ENCODE data around the gene SFXN2.
"Not testable (repeated sequence)": the region's sequence is repeated elsewhere in the genome, so short reads cannot be mapped to it uniquely, and the experiment has no call there.

SFXN2 gene

DNA sequence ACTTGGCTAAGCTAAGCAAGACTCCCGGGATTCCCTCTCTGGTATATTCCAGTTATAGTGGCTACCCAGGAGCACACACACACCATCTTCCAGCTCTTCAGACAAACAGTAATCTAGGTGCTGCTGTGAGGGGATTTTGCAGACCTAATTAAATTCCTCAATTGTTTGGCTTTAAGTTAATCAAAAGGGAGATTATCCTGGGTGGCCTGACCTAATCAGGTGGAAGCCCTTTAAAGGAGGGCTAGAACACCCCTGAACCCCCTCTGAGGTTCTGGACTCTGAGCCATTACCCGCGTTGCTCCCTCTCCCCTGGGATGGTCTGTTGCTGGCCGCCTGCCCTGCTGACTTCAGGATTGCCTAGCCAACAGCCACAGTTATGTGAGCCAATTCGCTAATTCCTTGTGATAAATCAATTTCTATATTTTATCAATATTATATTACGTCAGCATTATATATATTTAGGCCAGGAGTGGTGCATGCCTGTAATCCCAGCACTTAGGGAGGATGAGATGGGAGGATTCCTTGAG, 6.4 kb downstream of the SFXN2 start:
- DNase-seq (ENCODE audit: low read depth): no peak

DNA sequence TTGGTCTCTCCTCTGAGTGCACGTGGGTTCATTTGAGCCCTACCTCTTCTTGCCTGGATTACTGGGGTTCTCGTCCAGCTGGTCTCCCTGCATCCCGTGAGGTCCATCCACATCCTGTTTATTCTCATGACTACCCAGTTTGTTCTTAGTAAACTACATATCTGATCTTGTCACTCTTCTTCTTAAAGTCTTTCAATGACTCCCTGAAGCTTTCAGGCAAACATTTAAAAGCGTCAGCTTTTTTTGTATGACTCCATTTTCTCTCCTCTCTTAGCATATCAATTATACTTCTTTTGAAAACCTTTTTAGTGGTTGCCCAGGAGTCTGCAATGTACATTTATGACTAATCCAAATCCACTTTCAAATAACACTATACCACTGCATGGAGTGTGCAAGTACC, 7.5 kb downstream of the SFXN2 start:
- DNase-seq (ENCODE audit: low read depth): no peak

DNA sequence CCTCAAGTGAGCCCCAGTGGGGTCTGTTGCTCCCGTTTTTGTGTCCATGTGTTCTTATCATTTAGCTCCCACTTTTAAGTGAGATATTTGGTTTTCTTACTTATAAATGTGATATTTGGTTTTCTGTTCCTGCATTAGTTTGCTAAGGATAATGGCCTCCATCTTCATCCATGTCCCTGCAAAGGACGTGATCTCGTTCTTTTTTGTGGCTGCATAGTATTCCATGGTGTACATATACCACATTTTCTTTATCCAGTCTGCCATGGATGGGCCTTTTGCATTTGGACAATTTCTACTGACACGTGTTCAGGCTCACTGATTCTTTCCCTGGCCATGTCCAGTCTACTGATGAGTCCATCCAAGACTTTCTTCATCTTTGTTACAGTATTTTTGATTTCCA, 9.6 kb downstream of the SFXN2 start:
- no peak for DNase-seq (ENCODE audit: low read depth)

DNA sequence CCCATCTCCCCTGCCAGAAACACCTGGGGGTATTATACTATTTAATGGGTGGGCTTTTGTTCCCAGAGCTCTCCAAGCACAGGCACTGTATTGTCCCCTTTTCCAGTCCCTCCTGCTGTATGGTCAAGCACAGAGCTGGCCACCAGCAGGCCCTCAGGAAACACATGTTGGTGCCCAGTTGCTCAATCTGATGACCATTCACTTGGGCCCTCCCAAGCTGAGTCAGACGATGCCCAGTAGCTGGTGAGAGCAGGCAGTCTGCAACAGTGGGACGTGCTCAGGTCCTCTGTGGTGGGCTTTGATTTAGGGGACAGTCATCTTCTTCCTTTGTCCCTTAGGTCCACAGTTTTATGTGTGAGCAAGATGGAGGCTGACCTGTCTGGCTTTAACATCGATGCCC, 11.8 kb downstream of the SFXN2 start:
- no peak for DNase-seq (ENCODE audit: low read depth)

DNA sequence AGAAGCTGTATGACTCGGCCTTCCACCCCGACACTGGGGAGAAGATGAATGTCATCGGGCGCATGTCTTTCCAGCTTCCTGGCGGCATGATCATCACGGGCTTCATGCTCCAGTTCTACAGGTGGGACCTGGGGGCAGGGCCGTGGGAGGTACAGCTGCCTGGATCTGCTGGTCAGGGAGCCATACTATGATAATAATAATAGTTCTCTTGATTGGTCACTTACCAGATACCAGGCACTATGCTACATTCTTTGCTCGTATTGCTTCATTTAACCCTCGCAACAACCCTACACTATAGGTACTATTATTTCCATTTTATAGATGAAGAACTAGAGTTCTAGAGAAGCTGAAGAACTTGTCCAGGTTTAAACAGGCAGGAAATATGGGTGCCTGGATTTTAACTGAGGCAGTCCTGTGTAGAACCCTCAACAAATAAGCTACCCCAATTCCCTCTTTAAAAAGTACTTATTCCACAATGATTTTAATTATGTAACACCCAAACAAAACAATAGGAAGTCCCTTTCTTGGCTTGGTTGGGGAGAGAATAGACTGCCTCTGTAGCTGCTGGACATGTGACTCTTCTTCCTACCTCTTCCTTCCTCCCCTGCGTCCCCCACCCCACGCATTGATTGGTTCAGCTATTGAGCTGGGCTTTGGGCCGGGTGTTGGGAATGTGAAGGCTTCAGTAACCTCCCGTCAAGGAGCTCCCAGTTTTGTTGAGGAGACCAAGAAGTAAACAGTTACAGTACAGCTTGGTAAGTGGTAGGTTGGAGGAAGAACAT, 12.8 kb downstream of the SFXN2 start:
- no peak for DNase-seq (ENCODE audit: low read depth)

DNA sequence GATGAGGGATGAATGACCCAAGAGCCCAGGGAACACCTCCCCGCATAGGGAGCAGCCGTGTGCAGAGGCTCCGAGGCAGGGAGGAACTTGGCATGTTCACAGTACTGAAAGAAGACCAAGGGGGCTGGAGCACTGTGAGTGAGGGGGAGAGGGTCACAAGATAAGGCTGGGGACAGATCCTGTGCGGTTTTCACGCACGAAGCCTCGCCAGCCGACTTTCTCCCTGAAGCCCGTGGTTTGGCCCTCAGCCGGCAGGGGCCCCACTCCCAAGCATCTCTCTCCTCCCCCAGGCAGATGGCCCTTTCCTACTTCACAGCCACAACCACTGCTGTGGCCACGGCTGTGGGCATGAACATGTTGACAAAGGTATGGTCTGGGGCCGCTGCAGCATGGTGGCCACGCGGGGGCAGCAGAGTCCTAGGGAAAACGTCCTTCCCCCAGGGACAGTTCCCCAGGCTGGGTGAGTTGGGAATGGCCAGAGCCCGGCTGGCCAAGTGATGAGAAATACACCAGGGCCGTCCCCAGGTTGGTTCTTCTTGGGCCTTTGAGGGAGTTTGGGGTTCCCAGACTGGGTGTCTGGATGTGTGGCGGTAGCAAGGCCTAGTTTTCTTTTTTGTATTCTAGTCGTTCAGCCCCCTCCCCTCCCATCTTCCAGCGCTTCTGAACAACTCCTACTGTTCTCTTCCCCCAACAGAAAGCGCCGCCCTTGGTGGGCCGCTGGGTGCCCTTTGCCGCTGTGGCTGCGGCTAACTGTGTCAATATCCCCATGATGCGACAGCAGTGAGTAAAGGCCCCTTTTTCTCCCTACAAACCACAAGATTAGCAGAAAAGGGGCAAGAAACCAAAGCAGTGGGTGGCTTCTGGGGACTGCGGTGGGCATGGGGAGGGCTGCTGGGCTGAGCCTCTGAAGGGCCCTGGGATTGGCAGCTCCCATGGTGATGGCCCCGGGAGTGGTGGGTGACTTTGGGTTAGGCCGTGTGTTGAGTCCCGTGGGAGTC, 14.9 kb downstream of the SFXN2 start:
- peak; percentile 37 for DNase-seq (ENCODE audit: low read depth)

DNA sequence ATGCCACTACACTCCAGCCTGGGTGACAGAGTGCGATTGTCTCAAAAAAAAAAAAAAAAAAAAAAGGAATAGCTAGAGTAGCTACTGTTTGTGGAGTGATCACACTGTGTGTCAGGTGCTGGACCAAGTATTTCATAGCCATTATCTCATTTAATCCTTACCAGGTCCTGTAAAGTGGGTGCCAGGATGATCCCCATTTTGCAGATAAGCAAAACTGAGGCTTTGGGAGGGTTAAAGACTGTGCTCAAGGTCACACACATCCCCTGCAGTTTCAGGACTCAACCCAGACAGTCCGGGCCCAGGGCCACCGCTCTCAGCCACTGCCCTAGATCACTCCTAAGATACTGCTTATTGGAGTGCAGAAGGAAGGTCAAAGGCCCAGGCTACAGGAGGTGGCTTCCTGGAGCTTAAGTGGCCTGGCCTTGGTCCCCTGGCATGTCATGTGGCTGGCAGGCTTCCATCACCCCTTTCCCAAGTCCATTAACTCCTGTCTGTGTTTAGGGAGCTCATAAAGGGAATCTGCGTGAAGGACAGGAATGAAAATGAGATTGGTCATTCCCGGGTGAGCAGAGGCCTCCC, 16.9 kb downstream of the SFXN2 start:
- DNase-seq (ENCODE audit: low read depth): no peak

DNA sequence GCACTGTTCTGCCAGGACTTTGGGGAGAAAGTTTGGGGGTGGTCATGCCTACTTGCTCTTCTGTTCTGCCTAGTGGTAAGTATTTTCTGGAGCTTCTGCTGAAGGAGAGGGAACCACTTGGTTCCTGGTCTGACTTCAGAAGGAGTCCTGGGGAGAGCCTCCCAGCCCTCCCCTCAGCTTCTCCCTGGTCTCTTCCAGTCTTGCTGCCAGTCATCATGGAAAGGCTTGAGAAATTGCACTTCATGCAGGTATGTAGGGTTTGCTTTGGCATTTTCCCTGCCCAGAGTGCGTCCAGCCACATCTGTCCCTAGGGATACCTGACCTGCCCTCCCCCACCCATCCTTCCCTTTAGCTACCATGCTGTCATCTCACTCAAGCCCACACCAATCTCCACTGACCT, 18.2 kb downstream of the SFXN2 start:
- no peak for DNase-seq (ENCODE audit: low read depth)

DNA sequence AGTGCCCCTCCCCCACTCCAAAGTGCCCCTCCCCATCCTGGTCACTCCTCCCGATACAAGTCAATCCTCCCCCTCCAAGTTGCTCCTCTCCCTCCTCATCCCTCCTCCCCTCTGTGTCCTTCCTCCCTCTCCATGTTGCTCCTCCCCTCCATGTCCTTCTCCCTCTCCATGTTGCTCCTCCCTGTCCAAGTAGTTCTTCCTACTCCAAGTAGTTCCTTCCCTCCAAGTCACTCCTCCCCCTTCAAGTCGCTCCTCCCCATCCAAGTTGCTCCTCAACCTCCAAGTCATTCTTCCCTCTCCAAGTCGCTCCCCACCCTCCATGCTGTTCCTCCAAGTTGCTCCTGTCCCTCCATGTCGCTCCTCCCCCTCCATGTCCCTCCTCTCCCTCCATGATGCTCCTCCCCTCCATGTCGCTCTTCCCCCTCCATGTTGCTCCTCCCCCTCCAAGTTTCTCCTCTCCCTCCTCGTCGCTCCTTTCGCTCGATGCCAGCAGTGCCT, 20.7 kb downstream of the SFXN2 start:
- DNase-seq (ENCODE audit: low read depth): no peak

DNA sequence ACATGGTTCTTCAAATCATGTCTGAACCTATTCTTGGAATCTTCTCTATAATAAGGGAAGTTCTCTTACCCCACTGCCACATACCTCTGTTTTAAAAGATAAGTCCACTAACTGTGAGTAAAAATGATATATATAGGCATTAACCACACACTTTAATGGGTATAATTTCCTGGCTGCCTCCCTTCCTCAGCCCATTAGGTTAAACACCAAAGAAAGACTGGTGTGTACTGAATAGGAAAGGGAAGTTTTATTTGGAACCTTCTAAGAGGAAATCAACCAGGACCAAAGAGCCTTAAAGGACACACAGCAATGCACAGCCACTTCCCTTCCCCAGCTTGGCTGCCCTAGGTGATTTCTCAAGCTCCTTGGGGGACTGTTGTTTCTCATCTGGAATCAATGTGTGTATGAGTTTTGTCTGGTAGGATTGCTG, 24.3 kb downstream of the SFXN2 start:
- no peak for DNase-seq (ENCODE audit: low read depth)

DNA sequence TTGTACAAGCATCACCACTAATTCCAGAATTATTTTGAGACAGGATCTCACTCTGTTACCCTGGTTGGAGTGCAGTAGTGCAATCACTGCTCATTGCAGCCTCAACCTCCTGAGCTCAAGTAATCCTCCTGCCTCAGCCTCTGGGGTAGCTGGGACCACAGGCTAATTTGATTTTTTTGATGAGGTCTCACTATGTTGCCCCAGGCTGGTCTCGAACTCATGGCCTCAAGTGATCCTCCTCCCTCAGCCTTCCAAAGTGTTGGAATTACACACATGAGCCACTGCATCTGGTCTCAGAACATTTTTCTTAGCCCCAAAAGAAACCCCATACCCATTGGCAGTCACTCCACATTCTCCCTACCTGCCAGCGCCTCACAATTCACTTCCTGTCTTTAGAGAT, 25.8 kb downstream of the SFXN2 start:
- DNase-seq (ENCODE audit: low read depth): no peak

DNA sequence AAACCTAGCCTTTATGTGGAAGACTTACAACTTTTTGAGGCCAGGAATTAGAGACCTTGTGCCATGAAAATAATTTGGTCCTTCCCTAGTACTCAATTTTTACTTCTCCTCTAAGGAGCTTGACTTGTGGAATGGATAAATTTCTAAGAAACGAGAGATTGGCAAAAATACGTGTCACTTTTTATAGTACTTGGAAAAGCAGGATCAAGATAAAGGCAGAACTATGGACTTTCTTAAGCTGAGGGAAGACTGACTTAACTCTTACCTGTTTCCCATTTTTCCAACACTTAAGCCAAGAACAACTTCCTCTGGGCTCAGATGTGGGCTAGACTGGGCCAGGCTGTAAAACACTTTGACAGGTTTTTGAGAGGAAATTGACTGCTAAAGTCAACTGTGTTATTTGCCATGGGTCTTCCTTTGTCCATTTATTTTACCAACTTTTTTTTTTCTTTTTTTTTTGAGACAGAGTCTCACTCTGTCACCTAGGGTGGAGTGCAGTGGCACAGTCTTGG, 27.3 kb downstream of the SFXN2 start:
- DNase-seq (ENCODE audit: low read depth): no peak

DNA sequence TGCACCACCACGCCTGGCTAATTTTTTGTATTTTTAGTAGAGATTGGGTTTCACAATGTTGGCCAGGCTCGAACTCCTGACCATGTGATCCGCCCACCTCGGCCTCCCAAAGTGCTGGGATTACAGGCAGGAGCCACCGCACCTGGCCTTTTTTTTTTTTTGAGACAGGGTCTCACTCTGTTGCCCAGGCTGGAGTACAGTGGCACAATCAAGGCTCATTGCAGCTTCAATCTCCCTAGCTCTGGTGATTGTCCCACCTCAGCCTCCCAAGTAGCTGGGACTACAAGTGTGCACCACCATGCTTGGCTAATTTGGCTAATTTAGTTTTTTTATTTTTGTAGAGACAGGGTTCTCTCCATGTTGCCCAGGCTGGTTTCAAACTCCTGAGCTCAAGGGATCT, 27.9 kb downstream of the SFXN2 start:
- not testable (repeated sequence) for DNase-seq (ENCODE audit: low read depth)

DNA sequence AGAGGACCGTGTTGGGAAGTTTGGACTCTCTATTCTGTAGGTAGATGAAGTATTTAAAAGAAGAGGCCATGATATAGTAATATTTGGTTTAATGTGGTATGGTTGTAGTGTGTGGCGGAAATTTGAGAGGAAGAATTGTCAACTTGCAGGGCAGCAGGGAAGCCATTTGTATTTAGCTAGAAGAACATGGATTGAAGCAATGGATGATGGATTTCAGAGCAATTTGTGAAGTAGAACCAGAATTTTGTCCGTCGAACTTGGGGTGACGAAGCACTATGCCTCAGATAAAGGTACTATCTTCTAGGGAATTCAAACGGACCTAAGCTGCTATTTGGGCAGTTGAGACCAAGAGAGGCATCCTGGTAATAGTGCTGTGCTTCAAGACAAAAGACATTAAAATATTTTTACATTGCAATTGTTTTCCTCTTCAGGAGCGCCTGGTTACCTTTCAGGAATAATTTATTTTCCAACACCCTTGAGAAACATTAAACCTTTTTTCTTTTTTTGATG, 28.7 kb downstream of the SFXN2 start:
- no peak for DNase-seq (ENCODE audit: low read depth)

DNA sequence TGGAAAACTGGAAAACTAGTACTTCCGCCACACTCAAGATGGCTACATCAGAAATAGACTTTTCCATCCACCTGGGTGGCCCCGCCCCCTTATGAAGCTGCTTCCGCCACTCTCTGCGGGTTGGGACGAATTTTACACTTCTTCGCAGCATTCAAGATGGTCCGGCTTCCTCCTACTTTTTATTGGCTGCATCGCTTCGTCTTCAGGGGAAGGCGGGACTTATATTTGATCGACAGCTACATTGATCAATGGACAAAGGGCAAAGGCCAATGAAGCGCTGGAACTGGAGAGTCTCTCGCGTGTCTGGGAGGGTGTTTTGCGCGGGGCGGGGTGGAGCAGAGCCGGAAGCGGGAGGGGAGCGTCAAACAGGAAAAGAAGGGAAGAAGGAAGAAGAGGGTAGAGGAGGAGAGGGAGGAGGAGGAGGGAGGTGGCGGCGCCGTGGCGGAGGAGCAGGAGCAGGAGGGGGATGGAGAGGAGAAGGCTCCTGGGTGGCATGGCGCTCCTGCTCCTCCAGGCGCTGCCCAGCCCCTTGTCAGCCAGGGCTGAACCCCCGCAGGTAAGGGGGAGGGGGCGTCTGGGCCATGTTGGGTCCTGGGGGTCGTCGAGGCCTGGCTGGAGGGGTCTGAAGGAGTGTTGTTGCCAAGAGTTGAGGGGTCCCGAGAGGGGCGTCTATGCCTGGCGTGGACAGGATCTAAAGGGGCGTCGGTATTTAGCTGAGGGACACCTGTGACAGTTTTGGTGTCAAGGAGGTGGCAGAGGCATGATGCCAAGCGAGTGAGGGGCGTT, 29.3 kb downstream of the SFXN2 start, which contains the start of gene WBP1L:
Gene WBP1L, plus strand, starts transcription at position 361 of the 786 bp plus-strand sequence. Its CDS starts 106 bp downstream, at position 467.
- DNase-seq (ENCODE audit: low read depth): peak; percentile 88

DNA sequence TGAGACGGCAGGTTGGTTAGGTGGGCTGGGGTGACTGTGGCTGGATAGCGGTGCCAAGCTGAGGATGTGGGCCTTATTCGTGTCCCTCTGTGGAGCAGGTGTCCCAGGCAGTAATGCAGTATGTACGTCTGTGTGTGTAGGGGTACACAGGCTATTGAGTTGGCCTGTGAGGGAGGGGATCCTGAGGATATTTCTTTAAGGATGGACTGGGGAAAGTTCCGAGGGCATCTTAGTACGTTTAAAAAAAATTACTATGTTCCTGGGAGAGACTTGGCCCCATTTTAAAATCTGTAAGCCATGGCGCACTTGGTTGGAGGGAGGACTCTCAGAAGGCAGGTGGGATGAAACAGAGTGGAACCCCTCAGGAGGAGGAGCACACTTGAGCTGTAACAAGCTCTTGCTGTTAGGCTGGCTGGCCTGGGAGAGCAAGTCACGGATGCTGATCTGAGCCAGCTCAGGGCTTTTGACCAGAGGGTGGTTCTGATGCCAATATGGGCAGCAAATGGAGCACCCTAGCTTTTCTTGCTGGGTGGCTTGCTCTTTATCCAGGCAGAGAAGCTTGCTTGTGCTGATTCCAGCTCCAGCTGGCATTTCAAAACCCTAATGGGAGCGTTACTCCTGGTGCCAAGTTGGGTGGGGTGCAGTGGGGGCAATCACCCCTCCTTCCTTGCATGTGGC, 30.1 kb downstream of the SFXN2 start:
- no peak for DNase-seq (ENCODE audit: low read depth)

DNA sequence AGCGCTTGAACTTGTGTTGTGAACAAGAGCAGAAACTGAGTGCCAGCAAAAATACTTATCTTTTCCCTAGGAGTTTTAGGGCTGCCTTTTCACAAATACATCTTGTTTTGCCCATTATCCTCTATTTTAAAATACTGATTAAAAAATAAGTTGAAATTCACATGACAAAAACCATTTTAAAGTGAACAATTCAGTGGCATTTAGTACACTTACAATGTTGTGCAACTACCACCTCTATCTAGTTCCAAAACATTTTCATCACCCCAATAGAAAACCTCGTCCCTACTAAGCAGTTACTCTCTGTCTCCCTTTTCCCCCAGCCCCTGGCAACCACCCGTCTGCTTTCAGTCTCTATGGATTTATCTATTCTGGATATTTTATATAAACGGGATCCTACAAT, 30.7 kb downstream of the SFXN2 start:
- no peak for DNase-seq (ENCODE audit: low read depth)

DNA sequence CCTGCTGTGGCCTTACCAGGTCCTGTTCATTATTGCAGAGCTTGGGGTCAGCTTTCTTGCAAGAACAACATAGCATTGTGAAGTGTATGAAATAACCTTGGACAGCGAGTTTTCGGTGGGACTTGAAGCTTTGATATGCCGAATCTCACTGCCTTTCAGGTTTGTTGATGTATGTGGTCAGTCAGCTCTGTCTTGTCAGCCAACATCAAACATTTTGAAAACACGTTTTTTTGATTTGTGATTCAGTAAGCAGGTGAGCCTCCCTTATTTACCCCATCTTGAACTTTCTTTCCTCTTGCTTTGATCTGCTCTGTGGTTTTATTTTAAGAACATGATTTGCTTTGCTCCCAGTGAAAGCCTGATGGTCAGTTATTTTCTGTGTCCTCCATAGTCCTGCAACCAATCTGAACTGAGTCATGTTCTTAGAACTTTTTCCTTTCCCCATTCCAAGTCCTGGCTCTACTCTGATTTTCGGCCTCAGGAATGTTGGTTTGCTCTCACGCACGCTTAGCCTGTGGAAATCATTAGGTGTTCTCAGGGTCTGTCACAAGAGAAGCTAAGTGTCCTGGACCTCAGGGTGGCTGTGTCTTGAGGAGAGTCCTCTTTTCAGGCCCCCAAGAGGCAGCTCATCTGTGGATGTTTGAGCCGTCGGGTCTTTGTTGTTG, 38.0 kb downstream of the SFXN2 start:
- DNase-seq (ENCODE audit: low read depth): no peak

DNA sequence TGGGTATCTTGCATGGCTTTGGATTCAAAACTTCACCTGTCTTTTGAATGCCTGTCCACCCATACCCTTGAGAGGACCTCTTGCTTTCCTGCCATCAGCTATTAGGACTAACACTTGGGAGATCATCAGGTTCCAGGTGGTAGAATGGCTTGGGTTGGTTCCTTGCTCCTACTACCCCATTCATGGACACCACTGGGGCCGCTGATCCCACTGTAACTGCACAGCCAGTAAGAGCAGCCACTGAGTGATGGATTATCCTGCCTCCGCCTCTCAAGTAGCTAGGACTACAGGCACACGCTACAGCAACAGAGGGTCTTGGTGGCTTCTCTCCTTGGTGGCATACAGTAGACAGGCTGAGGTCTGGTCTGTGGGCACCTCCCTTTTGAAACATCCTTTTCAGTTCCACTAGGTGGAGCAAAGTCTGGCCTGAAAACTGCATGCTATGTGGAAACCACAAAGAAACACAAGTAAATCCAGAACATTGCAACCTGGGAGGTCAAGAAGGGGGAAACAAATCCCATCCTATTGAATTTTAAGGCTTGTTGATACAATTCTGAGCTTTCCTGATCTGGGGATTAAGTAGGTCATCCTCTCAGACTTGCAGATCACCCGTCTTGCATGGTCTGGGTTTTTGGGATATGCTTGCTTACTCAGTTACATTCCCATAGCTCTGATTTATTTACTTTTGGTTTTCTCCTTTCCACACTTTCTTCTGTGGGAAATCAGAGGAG, 38.7 kb downstream of the SFXN2 start:
- no peak for DNase-seq (ENCODE audit: low read depth)

Measured in activated T-cell treated with anti-CD3 and anti-CD28 coated beads for 48 hours (primary cell).